SIG-M5 treated with dmso at 0.1 percent for 504 hours (cell line): ENCODE results near the gene NDN.
"Not testable (repeated sequence)": the region's sequence is repeated elsewhere in the genome, so short reads cannot be mapped to it uniquely, and the experiment has no call there.

Source experiments
- DNase-seq: peaks from one replicate; lab custom pipeline; 2025; ENCODE audit not compliant: unreplicated experiment; lab: John Stamatoyannopoulos, UW

Gene NDN, protein sequence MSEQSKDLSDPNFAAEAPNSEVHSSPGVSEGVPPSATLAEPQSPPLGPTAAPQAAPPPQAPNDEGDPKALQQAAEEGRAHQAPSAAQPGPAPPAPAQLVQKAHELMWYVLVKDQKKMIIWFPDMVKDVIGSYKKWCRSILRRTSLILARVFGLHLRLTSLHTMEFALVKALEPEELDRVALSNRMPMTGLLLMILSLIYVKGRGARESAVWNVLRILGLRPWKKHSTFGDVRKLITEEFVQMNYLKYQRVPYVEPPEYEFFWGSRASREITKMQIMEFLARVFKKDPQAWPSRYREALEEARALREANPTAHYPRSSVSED

DNA sequence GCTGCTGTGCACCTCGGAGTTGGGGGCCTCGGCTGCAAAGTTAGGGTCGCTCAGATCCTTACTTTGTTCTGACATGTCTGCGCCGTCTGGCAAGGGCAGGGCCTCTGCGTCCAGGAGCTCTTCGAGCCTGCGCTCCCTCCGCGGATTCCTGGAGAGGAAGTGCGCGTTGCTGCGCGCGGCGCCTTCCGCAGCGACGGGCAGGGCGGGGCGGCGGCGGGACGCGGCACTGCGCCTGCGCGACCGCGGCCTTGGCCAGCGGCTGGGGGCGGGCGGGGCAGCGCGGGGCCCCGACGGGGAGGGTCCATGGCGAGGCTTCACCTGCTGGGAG lies at the start of gene NDN:
Gene NDN, minus strand, starts transcription at position 163 of the 328 bp plus-strand sequence. Its CDS starts 88 bp downstream, at position 75.
- no peak for DNase-seq

DNA sequence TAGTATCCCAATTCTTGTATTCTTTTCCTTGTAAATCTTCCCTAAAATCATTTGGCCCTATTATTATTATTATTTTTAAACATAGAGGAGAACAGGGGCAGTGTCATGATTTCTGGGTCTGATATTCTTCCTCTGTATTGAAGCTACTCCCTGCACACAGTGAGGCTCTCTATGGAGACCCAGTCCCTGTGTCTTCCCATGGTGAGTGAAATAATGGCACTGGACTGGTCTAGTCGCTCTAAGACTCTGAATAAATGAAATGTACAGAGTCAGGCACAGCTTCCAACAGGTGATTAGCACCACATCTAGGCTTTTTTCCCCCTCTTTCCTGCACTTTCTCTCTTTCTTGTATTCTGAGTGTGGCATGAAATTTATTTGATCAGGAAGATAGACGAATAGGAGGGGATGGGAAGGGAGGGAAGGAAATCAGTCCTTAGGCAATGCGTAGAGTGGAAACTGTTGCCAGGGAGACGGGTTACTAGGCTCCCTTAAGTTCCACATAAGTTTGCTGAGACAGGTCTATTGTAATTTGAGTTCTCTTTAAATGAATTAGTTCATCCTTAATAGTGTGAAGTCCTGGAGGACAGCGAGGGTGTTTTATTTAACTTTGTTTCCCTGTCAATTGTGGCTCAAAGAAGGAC lies 49.0 kb upstream of the NDN start:
- DNase-seq, result no peak

DNA sequence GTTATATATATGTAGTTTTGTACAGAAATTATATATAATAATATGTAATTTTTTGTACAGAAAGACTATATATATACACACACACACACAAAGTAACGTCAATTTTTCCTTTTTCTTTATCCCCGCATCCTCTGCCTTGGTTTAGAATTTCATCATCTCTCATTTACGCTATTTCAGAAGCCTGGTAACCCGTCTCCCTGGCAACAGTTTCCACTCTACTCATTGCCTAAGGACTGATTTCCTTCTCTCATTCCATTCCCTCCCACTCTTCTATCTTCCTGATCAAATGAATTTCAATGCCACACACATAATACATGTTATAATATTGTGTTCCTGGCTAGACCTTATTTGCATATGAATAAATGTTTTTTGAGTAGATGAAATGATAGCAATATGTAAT lies 47.8 kb upstream of the NDN start:
- no peak for DNase-seq

DNA sequence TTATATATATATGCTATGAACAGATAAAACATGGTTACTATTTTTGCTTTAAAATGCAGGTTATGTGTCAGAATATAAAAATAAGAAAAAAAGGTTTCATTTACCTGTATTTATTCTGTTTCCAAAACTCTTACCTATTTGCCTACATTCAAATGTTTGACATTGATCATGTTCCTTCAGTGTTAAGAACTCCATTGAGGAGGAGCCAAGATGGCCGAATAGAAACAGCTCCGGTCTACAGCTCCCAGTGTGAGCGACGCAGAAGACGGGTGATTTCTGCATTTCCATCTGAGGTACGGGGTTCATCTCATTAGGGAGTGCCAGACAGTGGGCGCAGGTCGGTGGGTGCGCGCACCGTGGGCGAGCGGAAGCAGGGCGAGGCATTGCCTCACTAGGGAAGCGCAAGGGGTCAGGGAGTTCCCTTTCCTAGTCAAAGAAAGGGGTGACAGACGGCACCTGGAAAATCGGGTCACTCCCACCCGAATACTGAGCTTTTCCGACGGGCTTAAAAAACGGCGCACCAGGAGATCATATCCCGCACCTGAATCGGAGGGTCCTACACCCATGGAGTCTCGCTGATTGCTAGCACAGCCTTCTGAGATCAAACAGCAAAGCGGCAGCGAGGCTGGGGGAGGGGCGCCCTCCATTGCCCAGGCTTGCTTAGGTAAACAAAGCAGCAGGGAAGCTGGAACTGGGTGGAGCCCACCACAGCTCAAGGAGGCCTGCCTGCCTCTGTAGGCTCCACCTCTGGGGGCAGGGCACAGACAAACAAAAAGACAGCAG lies 27.0 kb upstream of the NDN start:
- not testable (repeated sequence) for DNase-seq

DNA sequence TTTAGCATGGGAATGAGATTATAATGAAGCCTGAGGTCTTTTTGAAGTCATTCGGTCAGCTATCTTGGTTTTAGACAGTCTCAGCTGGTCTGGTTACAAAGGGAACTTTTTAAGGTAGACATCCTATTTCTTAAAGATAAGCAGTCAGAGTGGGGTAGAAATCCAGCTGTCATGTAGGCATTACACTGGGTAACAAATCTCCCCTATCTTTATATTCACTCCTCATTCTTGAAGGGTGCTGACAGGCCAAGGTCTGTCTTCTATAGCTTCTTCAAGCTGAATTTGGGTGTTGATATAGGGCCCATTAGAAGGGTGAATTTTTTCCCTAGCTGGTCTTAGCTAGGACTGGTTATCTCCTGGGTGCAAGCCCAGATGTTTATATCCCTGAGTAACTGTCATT lies 21.2 kb upstream of the NDN start:
- DNase-seq, result no peak

DNA sequence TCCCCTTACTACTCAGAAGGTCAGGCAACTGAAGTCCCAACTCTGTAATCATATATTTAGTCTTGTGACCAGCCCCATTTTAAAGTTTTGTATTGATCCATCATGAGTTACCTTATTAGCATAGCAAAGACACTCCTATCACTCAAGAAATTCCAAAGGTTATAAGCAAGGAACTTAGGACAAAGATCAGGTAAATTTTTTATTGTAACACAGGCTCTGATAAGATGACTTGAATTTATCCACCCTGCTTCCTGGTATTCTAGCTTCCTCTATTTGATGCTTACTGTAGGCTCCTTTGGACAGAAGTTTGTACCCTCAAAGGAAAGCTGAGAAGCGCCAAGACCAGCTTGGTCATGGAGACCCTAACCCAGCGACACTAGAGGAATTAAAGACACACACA lies 8.2 kb upstream of the NDN start:
- DNase-seq, result no peak

DNA sequence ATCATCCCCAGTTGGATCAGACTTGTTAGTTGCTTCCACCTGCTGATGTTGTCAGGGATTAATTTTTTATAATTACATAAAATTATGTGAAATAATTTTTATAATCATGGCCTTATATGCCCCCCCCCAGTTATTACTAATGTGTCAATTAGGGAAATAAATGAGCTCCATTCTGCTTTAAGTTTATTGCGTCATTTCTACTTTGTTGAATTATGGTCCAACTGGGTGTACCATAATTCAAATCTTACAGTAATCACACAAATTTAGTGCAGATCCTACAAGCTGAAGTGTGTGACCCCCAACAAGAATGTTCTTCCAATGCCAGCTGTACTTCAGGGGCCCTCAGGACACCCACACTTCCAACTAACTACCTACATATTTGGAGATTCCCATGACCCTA lies 7.5 kb upstream of the NDN start:
- DNase-seq, result no peak

DNA sequence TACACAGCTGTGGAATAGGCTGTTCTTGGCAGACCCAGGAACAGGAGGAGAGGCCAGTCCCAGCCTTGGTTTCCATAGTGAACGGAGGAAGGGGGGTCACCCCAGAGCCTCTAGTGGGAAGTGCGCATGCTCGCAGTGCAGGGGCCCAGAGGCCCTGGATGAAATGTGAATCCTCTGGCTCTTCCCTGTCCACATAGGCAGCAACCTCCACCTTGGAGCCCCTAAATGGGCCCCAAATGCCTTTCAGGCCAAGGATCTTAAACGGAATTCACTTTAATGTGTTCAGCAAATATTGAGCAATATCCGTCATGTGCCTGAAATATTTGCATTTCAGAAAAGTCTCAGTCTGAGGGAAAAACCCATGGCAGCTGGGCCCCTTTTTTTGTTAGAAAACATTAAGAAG lies 3.3 kb upstream of the NDN start:
- DNase-seq, result no peak

DNA sequence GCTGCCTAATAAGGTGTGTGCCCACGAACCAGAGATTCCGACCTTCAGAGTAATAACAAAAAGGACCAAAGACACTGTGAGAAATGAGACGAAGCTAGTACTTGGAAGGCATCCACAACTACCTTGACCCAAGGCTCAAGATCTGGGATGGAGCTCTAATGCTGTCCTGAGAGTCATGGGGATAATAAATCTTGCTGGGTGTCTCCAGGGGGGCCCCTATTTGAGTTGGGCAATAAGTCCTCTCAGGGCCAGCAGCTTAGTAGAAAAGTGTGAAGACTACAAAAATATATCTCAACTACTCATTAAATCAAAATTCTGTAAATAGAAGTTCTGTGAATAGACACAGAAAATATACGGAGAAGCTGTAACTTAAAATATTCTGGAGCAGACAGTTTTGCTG lies 2.9 kb upstream of the NDN start:
- DNase-seq, result no peak

DNA sequence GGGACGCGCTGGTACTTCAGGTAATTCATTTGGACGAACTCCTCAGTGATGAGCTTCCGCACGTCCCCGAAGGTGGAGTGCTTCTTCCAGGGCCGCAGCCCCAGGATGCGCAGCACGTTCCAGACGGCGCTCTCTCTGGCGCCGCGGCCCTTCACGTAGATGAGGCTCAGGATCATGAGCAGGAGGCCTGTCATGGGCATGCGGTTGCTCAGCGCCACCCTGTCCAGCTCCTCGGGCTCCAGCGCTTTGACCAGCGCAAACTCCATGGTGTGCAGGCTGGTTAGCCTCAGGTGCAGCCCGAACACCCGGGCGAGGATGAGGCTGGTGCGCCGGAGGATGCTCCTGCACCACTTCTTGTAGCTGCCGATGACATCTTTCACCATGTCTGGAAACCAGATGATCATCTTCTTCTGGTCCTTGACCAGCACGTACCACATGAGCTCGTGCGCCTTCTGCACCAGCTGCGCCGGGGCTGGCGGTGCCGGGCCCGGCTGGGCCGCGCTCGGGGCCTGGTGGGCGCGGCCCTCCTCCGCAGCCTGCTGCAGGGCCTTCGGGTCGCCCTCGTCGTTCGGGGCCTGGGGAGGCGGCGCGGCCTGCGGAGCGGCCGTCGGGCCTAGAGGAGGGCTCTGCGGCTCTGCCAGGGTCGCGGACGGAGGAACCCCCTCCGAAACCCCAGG lies 501 bp downstream of the NDN start:
- no peak for DNase-seq

DNA sequence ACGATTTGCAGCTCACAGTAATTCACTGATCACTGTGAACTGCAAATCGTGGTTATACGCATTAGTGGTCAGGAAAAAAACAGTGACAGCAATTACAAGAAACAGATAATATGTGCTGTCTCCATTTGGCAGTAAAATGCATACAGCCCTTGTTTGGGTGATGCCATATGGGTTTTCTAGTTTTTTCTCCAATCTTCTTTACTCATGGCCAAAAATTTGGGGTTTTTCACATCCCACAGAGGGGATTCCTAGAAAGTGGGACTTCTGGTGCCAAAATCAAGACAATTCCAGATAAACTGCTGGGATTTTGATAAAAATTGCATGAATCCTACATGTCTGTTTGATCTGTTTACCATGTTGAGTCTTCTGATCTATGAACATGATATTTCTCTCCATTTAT lies 15.6 kb downstream of the NDN start:
- DNase-seq, result no peak

DNA sequence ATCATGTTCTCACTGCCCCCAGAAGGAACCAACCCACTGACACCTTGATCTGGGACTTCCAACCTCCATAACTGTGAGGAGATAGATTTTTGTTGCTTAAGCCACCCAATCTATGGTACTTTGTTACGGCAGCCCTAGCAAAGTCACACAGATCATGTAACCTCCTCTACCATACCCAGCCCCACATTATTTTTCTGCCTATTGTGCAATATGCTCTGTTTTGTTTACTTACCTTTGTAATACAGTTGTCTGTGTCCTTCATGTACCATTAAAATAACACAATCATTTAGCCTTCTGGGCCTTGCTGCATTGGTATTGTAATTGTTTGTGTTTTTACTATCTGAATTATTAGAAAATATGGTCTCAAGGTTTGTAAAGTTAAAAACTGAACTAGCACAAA lies 16.1 kb downstream of the NDN start:
- no peak for DNase-seq

DNA sequence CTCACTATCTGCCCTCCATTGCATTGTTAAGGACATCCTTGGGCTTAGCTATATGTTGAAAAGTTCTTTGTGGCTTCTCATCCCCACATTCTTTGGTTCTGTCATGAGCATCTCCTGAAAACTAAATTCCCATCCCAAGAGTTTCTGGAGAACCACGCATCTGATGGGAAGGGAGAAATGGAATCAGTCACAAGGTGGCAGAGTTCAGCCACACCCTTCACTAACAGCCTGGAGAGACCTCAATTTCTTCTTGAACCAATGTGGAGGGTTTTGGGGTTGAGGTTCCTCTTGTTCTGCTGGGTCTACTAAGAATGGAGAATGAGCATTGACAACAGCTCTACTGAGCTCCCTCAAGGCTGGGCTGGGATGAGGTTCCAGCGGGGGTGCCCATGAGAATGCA lies 23.9 kb downstream of the NDN start:
- no peak for DNase-seq

DNA sequence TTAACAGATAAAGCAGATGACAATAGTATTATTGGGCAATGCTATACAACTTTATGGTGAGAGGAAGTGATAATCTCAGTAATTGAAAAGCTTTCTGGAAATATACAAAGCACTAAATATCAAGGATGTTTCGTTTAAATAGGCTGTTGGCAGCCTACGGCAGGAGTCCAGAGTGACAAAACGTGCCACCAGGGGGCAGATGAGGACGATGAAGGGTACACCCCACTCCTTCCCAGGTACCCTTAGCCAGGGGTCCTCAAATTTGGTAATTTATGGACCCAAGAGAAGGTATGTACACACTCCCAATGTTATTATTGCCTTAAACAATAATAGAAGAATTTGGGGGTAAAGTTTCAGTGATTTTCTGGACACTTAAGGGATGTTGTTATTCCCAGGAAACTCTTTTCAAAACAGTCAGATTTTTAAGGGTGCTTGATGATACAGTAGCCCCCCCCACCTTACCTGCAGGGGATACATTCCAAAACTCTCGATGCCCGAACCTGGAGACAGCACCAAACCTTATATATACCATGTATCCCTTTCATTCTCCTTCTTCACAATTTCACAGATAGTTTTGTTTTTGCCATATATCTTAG lies 38.1 kb downstream of the NDN start:
- no peak for DNase-seq

DNA sequence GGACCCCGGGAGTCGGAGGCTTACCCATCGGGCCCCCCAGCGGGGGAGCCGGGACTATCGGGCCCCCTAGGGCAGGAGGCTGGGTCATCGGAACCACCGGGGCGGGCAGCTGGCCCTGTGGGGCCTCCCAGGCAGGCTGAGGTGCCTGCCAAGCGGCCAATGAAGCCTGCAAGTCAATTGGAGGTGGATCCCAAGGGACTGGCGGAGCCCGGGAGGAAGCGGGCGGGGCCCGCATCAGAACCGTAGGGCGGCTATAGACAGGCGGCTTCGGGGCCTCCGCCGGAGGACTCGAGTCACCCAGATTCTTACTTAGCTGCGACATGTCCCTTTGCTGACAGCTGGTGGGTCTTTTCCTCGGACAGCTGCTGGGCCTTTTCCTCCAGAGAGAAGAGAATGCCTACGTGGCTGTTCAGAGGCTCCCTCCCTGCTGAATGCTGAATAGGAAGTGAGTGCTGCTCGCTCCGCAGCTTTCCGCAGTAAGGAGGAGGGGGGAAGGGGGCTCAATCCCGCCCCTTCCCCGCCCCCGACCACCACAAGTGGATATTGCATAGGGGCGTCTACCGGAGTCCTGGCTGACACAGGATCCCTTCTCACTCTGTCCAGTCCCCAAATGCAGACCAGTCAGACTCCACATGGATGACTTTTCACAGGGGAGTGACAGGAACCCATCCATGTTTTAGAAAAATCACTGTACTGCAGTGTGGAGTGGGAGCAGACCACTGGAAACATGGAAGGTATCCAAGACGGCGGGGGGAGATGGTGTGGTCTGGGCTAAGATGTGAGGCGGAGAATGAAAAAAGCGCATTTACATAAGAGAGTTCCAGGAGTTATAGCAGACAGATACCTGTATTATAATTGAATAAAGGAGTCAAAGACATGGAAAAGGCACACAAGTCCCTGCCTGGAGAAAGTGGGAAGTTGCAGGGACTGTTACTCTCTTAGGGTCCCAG lies 39.4 kb downstream of the NDN start, which contains the start of gene MAGEL2:
Gene MAGEL2, minus strand, starts transcription at position 447 of the 950 bp plus-strand sequence. Its CDS starts 125 bp downstream, at position 322.
- DNase-seq, result no peak

DNA sequence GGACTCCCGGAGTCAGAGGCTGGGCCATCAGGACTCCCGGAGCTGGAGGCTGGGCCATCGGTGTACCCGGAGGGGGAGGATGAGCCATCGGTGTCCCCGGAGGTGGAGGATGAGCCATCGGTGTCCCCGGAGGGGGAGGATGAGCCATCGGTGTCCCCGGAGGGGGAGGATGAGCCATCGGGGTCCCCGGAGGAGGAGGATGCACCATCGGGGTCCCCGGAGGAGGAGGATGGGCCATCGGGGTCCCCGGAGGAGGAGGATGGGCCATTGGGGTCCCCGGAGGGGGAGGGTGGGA lies 40.2 kb downstream of the NDN start:
- DNase-seq, result no peak

DNA sequence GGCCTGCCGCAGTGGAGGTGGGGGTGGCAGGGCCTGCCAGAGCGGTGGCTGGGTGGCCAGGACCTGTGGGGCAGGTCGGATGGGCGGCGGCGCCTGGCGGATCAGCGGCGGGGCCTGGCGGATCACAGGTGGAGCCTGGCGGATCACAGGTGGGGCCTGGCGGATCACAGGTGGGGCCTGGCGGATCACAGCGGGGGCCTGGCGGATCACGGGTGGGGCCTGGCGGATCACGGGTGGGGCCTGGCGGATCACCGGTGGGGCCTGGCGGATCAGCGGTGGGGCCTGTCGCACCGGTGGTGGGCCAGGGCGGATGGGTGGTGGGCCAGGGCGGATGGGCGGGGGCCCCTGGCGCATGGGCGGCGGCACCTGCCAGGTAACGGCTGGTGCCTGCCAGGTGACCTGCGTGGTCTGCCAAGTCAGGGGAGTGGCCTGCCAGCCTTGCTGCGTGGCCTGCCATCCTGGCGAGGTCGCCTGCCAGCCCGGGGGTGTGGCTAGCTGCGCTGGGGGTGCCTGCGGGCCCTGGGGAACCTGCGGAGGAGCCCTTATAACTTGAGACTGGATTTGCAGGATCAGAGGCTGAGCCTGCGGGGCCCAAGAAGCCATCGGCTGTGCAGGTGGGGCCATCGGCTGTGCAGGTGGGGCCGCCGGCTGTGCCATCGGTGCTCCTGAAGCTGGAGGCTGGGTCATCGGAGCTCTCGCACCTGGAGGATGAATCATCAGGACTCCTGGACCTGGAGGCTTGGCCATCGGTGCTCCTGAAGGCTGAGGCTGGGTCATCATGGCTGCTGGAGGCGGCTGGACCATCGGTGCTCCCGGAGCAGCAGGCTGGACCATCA lies 40.7 kb downstream of the NDN start:
- no peak for DNase-seq

DNA sequence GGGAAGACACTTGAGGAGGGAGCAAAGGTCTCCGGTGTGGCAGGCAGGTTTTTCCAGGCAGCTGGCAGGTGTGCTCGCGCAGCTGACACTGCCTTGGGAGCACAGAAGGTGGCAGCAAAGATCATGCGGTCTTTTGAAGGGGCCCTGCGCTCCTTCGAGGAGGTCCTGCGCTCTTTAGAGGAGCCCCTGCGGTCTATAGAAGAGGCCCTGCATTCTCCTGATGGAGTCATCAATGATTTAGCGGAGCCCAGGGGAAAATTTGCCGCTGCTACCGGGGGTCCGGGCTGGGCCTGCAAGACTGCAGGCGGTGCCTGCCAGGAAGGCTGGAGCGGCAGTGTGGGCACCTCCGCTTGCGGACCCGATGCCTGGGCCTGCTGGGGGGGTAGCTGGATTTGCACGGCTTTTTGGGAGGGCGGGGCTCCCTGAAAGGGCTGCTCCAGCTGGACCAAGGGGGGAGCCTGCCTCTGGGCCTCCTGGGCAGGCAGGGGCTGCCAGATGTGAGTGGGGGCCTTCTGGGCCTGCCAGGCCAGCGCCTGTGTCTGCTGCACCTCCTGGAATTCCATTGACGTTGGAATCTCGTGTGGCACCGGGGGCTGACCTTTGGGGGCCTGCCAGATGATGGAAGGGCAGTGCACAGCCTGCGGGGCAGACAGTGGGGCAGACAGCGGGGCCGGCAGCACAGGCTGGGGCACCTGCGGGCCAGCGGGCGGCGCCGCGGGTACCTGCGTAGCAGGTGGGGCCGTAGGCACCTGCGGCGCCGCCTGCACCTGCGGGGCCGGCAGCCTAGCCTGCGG lies 41.5 kb downstream of the NDN start:
- no peak for DNase-seq

DNA sequence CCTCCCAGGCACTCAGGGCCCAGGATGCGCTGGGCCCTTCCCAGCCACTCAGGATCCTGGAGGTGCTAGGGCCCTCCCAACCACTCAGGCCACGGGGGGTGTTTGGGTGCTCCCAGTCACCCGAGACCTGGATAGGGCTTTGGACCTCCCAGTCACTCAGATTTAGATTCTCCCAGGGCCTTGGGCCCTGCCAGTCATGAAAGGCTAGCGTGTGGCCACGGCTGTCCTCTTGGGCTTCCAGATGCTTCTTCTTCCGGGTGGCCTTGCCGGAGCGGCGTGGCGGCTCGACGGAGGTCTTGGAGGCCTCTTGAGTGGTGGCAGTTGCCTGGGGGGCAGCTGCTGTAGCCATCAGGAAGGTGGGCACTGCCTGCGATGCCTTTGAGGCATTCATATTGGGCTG lies 42.3 kb downstream of the NDN start:
- no peak for DNase-seq
